NCI-H82 treated with DMSO at 0.1 percent for 48 hours (cell line): ENCODE measurements around the gene POLR2E.

Experiments
- DNase-seq: peaks from one replicate; lab custom pipeline; 2025; ENCODE audit not compliant: unreplicated experiment; lab: John Stamatoyannopoulos, UW

The POLR2E gene

DNA sequence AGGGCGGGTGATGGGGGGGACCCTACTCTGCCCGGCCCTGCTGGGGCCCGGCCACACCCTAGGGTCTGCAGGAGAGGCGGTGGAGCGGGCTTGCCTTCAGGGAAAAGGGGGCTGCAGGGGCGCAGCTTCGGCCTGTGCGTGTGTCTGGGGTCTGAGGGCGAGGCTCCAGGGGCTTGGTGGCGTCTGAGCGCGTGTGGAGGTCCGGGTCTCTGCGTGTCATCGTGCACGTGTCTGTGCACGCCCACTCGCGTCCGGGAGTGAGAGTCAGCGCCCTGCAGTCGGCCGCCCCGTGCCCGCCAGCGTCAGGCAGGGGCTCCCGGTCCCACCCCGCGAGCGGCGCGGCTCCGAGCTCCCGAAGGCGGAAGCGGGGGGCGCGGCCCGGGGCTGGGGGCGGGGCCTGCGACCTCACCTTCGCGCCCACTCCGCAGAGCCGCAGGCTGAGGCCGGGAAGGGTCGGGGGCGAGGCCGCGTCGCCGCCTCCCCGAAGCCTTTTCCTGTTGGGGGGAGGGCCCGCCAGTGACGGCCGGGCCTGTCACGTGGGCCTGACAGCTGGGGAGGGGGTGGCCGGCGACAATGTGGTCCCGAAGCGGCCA, 28.3 kb downstream of the POLR2E start, which contains the start of gene ARHGAP45:
ARHGAP45 (plus strand) TSS at position 420 of the 593 bp plus-strand sequence. CDS start 239 bp downstream, outside the sequence.
- DNase-seq: no peak

DNA sequence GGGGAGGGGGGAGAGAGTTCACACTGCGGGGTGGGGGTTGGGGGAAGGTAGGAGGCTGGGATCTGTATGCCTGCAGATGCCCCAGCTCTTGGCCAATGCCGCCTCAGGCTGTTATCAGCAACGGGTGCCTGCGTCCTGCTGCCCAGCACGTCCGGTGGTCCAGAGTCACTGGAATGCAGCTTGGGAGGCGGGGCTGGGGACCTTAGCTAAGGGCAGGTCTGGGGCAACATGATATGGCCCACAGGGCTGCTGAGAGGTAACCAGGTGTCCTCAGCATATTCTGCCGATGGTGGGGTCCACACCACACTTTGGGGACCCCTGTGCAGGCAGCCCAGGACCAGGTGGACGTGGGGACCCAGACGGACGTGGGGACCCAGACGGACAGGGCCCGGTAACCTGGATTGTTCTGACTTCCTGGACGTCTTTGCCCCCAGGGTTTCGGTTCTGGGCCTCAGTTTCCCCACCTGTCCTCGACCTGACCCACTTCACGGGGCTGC, 28.9 kb downstream of the POLR2E start:
- DNase-seq: no peak

GRCh38 chr19:1065606-1066109, 29.5 kb downstream of the POLR2E start:
- DNase-seq: no peak

GRCh38 chr19:1064661-1065605, 30.2 kb downstream of the POLR2E start:
- no peak for DNase-seq

- DNase-seq: no peak
Measured at GRCh38 chr19:1063909-1064660, 31.1 kb downstream of the POLR2E start.

- DNase-seq: no peak
Measured at GRCh38 chr19:1063030-1063908, 31.9 kb downstream of the POLR2E start.

DNA sequence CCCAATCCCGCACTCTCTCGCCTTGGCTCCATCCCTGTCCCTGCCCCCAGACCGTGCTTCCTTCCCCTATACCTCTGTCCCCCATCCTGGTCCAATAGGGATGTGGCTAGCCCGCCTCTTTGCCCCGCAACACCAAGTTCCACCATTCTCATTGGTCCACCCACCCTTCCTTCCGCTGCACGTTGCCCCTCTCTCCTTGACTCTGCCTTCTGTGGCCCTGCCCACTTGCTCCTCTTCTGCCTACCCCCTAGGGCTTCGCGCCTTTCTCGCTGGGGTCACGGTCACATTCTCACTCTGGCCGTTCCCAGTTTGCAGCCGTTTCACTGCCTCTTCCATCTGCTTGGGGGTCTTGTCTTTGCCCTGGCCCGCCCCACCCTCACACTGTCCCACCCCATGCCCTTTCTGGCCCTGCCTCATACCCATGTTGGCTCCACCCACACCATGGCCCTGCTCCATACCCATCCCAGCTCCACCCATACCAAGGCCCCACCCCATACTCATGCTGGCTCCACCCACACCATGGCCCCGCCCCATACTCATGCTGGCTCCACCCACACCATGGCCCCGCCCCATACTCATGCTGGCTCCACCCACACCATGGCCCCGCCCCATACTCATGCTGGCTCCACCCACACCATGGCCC, 32.7 kb downstream of the POLR2E start:
- no peak for DNase-seq

DNA sequence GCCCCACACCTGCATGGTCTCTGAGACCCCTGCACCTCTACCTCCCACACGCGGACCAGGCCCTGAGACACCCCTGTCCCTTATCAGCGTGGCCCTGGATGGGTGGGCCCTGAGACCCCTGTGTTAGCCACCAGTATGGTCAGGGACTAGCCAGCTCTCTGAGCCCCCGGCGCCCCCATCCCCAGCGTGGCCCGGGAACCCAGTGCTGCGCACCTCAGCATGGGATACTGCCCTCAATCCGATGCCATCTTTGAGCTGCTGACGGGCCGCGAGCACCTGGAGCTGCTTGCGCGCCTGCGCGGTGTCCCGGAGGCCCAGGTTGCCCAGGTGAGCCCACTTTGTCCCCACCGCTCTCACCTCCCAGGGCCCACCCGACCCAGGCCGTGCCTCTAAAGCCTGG, 33.2 kb downstream of the POLR2E start:
- no peak for DNase-seq

- DNase-seq: no peak
Measured at GRCh38 chr19:1060689-1061088, 34.5 kb downstream of the POLR2E start.

- no peak for DNase-seq
Measured at GRCh38 chr19:1058112-1058511, 37.1 kb downstream of the POLR2E start.

- no peak for DNase-seq
Measured at GRCh38 chr19:1057176-1057855, 37.9 kb downstream of the POLR2E start.

DNA sequence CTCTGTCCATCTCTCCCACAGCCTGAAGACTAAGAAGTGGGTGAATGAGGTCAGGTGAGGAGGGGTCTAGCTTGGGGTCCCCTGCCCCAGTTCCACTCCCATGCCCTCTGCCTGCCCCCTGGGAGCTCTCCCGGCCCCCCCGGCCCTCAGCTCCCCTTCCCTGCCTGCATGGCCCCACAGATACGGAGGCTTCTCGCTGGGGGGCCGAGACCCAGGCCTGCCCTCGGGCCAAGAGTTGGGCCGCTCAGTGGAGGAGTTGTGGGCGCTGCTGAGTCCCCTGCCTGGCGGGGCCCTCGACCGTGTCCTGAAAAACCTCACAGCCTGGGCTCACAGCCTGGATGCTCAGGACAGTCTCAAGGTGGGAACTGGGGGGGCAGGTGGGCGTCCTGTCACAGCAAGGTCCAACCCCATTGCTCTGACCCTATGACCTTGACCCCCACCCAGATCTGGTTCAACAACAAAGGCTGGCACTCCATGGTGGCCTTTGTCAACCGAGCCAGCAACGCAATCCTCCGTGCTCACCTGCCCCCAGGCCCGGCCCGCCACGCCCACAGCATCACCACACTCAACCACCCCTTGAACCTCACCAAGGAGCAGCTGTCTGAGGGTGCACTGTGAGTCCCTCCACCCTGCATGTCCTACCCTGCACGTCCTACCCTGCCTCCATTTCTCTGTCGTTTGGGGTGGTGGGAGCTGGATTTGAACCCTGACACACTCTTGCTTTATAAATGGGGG, 39.1 kb downstream of the POLR2E start:
- no peak for DNase-seq

- no peak for DNase-seq
Measured at GRCh38 chr19:1055028-1055425, 40.1 kb downstream of the POLR2E start.

GRCh38 chr19:1054102-1055027, 40.8 kb downstream of the POLR2E start:
- no peak for DNase-seq

DNA sequence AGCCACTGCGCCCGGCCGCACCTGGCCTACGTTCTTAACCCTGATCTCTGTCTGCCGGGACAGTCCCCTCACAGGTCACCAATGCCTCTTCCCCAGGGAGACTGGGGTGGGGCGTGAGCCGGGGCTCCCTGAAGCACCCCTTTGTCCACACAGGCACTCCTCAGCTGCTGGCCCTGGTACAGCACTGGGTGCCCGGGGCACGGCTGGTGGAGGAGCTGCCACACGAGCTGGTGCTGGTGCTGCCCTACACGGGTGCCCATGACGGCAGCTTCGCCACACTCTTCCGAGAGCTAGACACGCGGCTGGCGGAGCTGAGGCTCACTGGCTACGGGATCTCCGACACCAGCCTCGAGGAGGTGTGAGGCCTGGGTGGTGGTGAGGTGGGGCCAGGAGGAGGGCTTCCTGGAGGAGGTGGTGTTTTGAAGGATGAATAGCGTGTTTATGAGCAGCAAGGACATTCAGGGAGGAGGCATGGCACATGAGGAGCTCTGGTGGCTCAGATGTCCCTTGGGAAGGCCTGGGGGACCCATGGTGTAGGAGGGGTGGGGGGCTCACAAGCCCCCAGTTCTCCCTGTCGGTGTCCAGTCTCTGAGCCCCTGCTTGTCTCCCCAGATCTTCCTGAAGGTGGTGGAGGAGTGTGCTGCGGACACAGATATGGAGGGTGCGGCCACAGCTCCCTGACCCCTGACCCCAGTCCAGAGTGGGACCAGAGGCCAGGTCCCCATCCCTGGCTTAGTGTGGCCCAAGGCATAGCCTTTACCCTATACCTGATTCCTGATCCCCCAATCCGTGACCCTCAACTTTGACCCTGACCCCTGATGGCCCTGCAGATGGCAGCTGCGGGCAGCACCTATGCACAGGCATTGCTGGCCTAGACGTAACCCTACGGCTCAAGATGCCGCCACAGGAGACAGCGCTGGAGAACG, 41.7 kb downstream of the POLR2E start:
- no peak for DNase-seq

- DNase-seq: no peak
Measured at GRCh38 chr19:1052349-1052975, 42.7 kb downstream of the POLR2E start.
